MCF 10A (cell line): ENCODE results near the gene DCAF5. TPM values are rescaled to one million over a fixed set of nuclear protein-coding genes. Genes with fewer than 3 reads are reported as not detected.

Experiments
- BruUV-seq: library from RNA; stranded (reverse); fragments of 400-500 nt; replicated peaks from 2 replicates; lab custom pipeline; 2021; lab: Mats Ljungman, UMichigan
- CTCF ChIA-PET: fragments of 300-600 bp; sonication (Branson Sonifier 250); formaldehyde crosslinking; extraction: SDS; loops from one replicate; lab custom pipeline; 2021; ENCODE audit warnings: antibody characterized with exemption, inconsistent platforms; lab: Yijun Ruan, JAX
- POLR2A ChIA-PET: fragments of 300-600, 350-650 bp; sonication (Branson Sonifier 250); formaldehyde crosslinking; extraction: SDS; loops from one replicate; lab custom pipeline; 2020; ENCODE audit warnings: antibody characterized with exemption, inconsistent platforms; lab: Yijun Ruan, JAX
- DNase-seq: peaks from one replicate; pipeline ENCODE4 v3.0.0-alpha.2; 2018; ENCODE audit not compliant: unreplicated experiment
- H3K27ac Mint-ChIP-seq: one replicate; pipeline ENCODE4 v1.8.0; 2022; ENCODE audit warnings: mild to moderate bottlenecking, low read depth, mixed read lengths; ENCODE audit not compliant: unreplicated experiment
- H3K27me3 Mint-ChIP-seq: one replicate; pipeline ENCODE4 v1.8.0; 2022; ENCODE audit warnings: mixed read lengths; ENCODE audit not compliant: insufficient read depth, unreplicated experiment
- H3K36me3 Mint-ChIP-seq: one replicate; pipeline ENCODE4 v1.8.0; 2022; ENCODE audit warnings: mild to moderate bottlenecking, moderate library complexity, mixed read lengths; ENCODE audit not compliant: insufficient read depth, unreplicated experiment
- H3K4me1 Mint-ChIP-seq: one replicate; pipeline ENCODE4 v1.8.0; 2022; ENCODE audit warnings: mixed read lengths; ENCODE audit not compliant: insufficient read depth, unreplicated experiment
- H3K4me3 Mint-ChIP-seq: one replicate; pipeline ENCODE4 v1.8.0; 2022; ENCODE audit warnings: mild to moderate bottlenecking, moderate library complexity, mixed read lengths; ENCODE audit not compliant: unreplicated experiment
- H3K9me3 Mint-ChIP-seq: one replicate; pipeline ENCODE4 v1.8.0; 2022; ENCODE audit warnings: mixed read lengths; ENCODE audit not compliant: unreplicated experiment
- CTCF ChIP-seq: fragments of 200-600 bp; IDR thresholded peaks from one replicate; pipeline ENCODE4 v1.8.0; 2022; ENCODE audit warnings: antibody characterized with exemption, mild to moderate bottlenecking; ENCODE audit not compliant: unreplicated experiment
- intact Hi-C: fragments of 100-400 bp; cut with micrococcal nuclease; formaldehyde crosslinking; loops from 2 replicates; pipeline ENCODE4 v1.14.1; 2022
- total RNA-seq: library from RNA; stranded (reverse); gene quantifications from 2 replicates; pipeline ENCODE4 v1.2.3, GENCODE V29; 2022

DCAF5 gene
- total RNA-seq, 1 experiment from 2014 or later = 37.7 TPM

GRCh38 chr14:69115407-69116185 lies 37.3 kb downstream of the DCAF5 start:
- Mint-ChIP-seq H3K27me3 (no peaks in the 10 kb centered on the region), H3K9me3 (no peaks in the 10 kb centered on the region), H3K4me1 (no peaks in the 10 kb centered on the region), H3K4me3 (no peak overlapping the region), H3K27ac (no peak overlapping the region), H3K36me3 (peaks cover 49% of the 10 kb centered on the region)
- BruUV-seq = no TSS peak
- no peak for DNase-seq
- intact Hi-C loops = no loop called here
- no peak for TF ChIP-seq CTCF
- ChIA-PET CTCF (interaction anchor here (0.5 to 2.2 kb wide), 3 partner anchors 8 to 252 kb away, joined by 3 to 12 read pairs (median 8); no protein-coding TSS in a partner anchor), POLR2A (interaction anchor here (0.9 kb wide), 1 partner anchor 8 kb away, joined by 5 read pairs; no protein-coding TSS in a partner anchor)

- no TSS peak for BruUV-seq
- Mint-ChIP-seq H3K36me3 (peaks cover 45% of the 10 kb centered on the region), H3K4me1 (no peaks in the 10 kb centered on the region), H3K27ac (no peak overlapping the region), H3K9me3 (no peaks in the 10 kb centered on the region), H3K4me3 (no peak overlapping the region), H3K27me3 (no peaks in the 10 kb centered on the region)
- DNase-seq = no peak
- no peak for TF ChIP-seq CTCF
- ChIA-PET CTCF (interaction anchor here (2.1 kb wide), 1 partner anchor 7 kb away, joined by 12 read pairs; no protein-coding TSS in a partner anchor), POLR2A (no interaction called here)
- intact Hi-C loops = no loop called here
Observed at GRCh38 chr14:69114763-69115162, 38.2 kb downstream of the DCAF5 start.

GRCh38 chr14:69108358-69108757 lies 44.6 kb downstream of the DCAF5 start:
- POLR2A ChIA-PET = interaction anchor here (0.6 to 1.6 kb wide), 3 partner anchors 10 to 183 kb away, joined by 3 to 6 read pairs (median 4); partner anchors contain the start of gene DCAF5

More at GRCh38 chr14:69108358-69108757, 44.6 kb downstream of the DCAF5 start:
- CTCF ChIA-PET = interaction anchor here (0.6 to 8.1 kb wide), 14 partner anchors 7 to 451 kb away, joined by 3 to 109 read pairs (median 7); no protein-coding TSS in a partner anchor
- no peaks in the 10 kb centered on the region for H3K4me1 Mint-ChIP-seq
- no peak overlapping the region for H3K27ac Mint-ChIP-seq
- H3K9me3 Mint-ChIP-seq = no peaks in the 10 kb centered on the region
- intact Hi-C loops = no loop called here
- DNase-seq = no peak
- no peak for TF ChIP-seq CTCF
- peaks cover 22% of the 10 kb centered on the region for H3K36me3 Mint-ChIP-seq
- no peak overlapping the region for H3K4me3 Mint-ChIP-seq
- H3K27me3 Mint-ChIP-seq = no peaks in the 10 kb centered on the region
- BruUV-seq = no TSS peak
